Large intestine (tissue), 3 donors: Measurements from ENCODE around the gene GARS1. TPM values are rescaled to one million over a fixed set of nuclear protein-coding genes. Genes with fewer than 3 reads are reported as not detected.
"Not testable (repeated sequence)": the region's sequence is repeated elsewhere in the genome, so short reads cannot be mapped to it uniquely, and the experiment has no call there.

Experiments
- DNase-seq, 2 donors: peaks; one replicate each; pipeline versions ENCODE4 v3.0.0 to v3.0.0-alpha.2; 2013
- H3K27ac ChIP-seq: one replicate; pipeline ENCODE4 v1.5.1; 2013; ENCODE audit warnings: low read length
- H3K27me3 ChIP-seq: 2 replicates; pipeline ENCODE4 v1.6.1; 2013; ENCODE audit warnings: low read length; ENCODE audit not compliant: control insufficient read depth, insufficient read depth
- H3K36me3 ChIP-seq: 2 replicates; pipeline ENCODE4 v1.6.1; 2013; ENCODE audit warnings: low read length; ENCODE audit not compliant: control insufficient read depth, insufficient read depth
- H3K4me1 ChIP-seq: one replicate; pipeline ENCODE4 v1.6.1; 2013; ENCODE audit warnings: low read length; ENCODE audit not compliant: control insufficient read depth, insufficient read depth
- H3K4me3 ChIP-seq: one replicate; pipeline ENCODE4 v1.5.1; 2013; ENCODE audit warnings: low read length
- H3K9me3 ChIP-seq: one replicate; pipeline ENCODE4 v1.6.1; 2013; ENCODE audit warnings: mild to moderate bottlenecking, low read depth, low read length, moderate library complexity; ENCODE audit not compliant: control insufficient read depth
- WGBS: methylation state at CpG from one replicate; pipeline ENCODE4 v1.1.5; 2013; ENCODE audit warnings: low lambda C conversion rate; ENCODE audit not compliant: insufficient coverage; 5-methylcytosine and 5-hydroxymethylcytosine counted together
- polyA plus RNA-seq: library from polyadenylated mRNA; unstranded; fragments of 120-200 nt; gene quantifications from one replicate; pipeline ENCODE4 v1.2.1, GENCODE V29; 2013

GARS1 gene
- polyA plus RNA-seq, 1 donor, result 50.9 TPM

DNA sequence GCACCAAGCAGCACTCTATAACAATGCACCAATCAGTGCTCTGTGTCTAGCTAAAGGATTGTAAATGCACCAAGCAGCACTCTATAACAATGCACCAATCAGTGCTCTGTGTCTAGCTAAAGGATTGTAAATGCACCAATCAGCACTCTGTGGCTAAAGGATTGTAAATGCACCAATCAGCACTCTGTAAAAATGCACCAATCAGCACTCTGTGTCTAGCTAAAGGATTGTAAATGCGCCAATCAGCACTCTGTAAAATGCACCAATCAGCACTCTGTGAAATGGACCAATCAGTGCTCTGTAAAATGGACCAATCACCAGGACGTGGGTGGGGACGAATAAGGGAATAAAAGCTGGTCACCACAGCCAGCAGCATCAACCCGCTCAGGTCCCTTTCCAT, 24.4 kb upstream of the GARS1 start:
- no CpG with 5 or more reads among the region's 4 CpGs for WGBS
- not testable (repeated sequence) for H3K9me3 ChIP-seq
- peaks cover 40% of the 10 kb centered on the region for H3K36me3 ChIP-seq

DNA sequence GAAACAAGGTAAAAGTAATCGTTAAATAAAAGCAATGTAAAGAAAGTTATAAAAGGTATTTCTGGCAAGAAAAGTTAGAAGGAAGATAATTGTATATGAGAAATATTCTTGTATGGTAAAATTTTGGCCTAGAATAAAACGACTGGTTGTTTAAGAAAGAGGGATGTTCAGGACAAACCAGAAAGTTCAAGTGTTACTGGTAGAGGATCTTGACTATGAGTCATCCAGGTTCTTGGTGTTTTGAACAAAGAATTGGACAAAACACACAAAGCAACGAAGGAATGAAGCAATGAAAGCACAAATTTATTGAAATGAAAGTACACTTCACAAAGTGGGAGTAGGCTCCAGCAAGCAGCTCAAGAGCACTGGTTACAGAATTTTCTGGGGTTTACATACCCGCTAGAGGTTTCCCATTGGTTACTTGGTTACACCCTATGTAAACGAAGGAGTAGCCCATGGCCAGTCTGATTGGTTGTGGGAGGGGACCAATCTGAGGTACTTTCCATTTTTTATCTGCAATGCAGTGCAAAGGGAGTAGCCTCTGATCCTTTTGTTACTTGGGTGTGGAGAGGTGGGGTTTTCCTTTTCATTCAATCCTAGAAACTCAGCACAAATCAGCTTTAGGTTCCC, 22.4 kb upstream of the GARS1 start:
- WGBS, result 100% methylated on average over 2 of the region's 5 CpGs
- H3K27me3 ChIP-seq, result no peaks in the 10 kb centered on the region
- no peak overlapping the region for H3K27ac ChIP-seq
- H3K36me3 ChIP-seq, result peaks cover 38% of the 10 kb centered on the region
- H3K4me1 ChIP-seq, result no peaks in the 10 kb centered on the region
- no peak overlapping the region for H3K4me3 ChIP-seq
- no peak for DNase-seq
- peaks cover 7% of the 10 kb centered on the region for H3K9me3 ChIP-seq

More for the DNA sequence above, 24.4 kb upstream of the GARS1 start:
- H3K27ac ChIP-seq, DNase-seq, H3K4me3 ChIP-seq, H3K27me3 ChIP-seq, H3K4me1 ChIP-seq: not testable (repeated sequence)

DNA sequence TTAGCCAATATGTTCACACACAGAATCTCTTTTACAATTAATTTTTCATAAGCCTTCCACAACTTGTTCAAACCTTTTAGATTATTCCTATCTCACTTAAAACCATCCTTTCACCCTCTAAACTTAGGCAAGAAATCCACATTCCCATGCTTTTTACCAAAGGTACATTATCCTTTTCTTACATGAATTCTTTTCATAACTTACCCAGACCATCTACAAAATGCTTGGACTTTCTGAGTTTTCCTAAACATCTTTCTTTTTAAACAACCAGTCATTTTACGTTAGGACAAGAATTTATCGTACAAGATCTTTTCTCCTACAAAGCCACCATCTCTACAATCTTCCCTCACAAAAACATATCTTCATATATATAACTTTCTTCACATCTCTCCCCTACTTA, 18.8 kb upstream of the GARS1 start:
- H3K4me3 ChIP-seq, result no peak overlapping the region
- no peak overlapping the region for H3K27ac ChIP-seq
- peaks cover 7% of the 10 kb centered on the region for H3K9me3 ChIP-seq
- no peak for DNase-seq
- 100% methylated on average over 2 of the region's 2 CpGs for WGBS
- H3K4me1 ChIP-seq, result no peaks in the 10 kb centered on the region
- peaks cover 52% of the 10 kb centered on the region for H3K36me3 ChIP-seq
- H3K27me3 ChIP-seq, result no peaks in the 10 kb centered on the region

DNA sequence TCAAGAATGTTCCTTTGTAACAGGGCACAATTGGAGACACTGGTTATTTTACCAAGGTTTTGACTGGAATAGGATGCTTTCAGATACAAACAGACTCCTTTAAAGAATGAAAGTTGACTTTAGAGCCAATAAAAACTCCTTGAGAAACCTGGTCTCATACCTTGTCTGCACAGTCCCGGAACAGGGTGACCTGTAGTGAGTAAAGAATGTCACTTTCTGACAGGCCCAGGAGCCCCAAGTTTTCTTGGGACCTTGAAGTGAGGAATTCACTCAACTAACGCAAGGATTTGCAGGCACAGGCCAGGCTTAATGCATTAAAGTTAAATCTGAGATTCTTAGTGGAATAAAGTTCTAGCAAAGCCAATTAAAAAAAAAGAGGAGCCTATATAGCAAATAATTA, 11.5 kb upstream of the GARS1 start:
- H3K4me1 ChIP-seq, result no peaks in the 10 kb centered on the region
- DNase-seq, result no peak
- H3K9me3 ChIP-seq, result no peaks in the 10 kb centered on the region
- no peak overlapping the region for H3K4me3 ChIP-seq
- H3K27ac ChIP-seq, result no peak overlapping the region
- no CpG with 5 or more reads among the region's 2 CpGs for WGBS
- H3K27me3 ChIP-seq, result no peaks in the 10 kb centered on the region
- H3K36me3 ChIP-seq, result peaks cover 46% of the 10 kb centered on the region

DNA sequence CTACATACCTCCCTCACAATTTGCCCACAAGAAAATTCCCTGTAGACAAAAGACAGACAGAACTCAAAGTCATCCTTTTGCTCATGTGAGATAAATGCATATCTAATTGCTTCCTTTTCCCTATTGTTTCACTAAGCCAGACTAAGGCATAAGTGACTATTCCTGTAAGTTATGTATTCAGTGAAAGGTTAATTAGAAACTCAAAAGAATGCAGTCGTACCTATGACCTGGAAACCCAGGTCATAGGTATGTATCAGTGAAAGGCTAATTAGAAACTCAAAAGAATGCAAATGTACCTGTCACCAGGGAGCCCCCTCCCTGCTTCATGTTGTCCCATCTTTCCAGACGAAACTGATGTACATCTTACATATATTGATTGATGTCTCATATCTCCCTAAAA, 10.3 kb upstream of the GARS1 start:
- no CpG with 5 or more reads among the region's 2 CpGs for WGBS
- H3K4me1 ChIP-seq, result no peaks in the 10 kb centered on the region
- no peaks in the 10 kb centered on the region for H3K9me3 ChIP-seq
- no peak for DNase-seq
- no peaks in the 10 kb centered on the region for H3K27me3 ChIP-seq
- H3K27ac ChIP-seq, result no peak overlapping the region
- H3K4me3 ChIP-seq, result no peak overlapping the region
- peaks cover 34% of the 10 kb centered on the region for H3K36me3 ChIP-seq

DNA sequence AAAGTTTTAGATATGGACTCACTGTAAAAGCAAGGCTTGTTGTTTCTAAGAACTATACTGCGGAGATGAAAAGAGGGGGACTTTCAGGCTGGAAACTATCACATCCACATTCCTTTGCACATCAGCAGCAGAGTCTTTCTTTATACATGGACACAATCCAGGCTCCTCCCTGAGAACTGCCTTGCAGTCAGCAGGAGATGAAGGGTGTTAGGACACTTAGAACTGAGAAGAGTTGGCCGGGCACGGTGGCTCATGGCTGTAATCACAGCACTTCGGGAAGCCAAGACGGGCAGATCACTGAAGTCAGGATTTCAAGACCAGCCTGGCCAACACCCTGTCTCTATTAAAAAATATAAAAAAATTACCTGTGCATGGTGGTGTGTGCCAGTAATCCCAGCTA, 9.7 kb upstream of the GARS1 start:
- no CpG with 5 or more reads among the region's 5 CpGs for WGBS
- no peak overlapping the region for H3K27ac ChIP-seq
- DNase-seq, result no peak
- no peak overlapping the region for H3K4me3 ChIP-seq
- no peaks in the 10 kb centered on the region for H3K27me3 ChIP-seq
- peaks cover 31% of the 10 kb centered on the region for H3K36me3 ChIP-seq
- no peaks in the 10 kb centered on the region for H3K9me3 ChIP-seq
- no peaks in the 10 kb centered on the region for H3K4me1 ChIP-seq

DNA sequence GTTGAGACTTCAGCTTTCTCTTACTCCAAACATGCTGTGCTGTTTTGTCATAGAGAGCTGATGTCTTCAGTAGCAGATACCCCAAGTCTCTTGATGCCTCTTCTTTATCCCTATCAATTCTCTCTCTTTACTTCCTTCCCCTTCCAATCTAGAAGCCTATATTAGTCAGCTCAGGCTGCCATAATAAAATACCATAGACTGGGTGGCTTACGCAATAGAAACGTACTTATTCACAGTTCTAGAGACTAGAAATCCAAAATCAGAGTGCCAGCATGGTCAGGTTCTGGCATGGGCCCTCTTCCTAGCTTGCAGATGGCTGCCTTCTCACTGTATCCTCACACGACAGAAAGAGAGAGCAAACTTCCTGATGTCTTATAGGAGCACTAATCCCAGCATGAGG, 9.0 kb upstream of the GARS1 start:
- Histone ChIP-seq H3K9me3 (no peaks in the 10 kb centered on the region), H3K4me1 (no peaks in the 10 kb centered on the region), H3K27ac (no peak overlapping the region), H3K27me3 (no peaks in the 10 kb centered on the region), H3K4me3 (no peak overlapping the region), H3K36me3 (peaks cover 27% of the 10 kb centered on the region)
- 100% methylated on average over 1 of the region's 3 CpGs for WGBS
- no peak for DNase-seq

DNA sequence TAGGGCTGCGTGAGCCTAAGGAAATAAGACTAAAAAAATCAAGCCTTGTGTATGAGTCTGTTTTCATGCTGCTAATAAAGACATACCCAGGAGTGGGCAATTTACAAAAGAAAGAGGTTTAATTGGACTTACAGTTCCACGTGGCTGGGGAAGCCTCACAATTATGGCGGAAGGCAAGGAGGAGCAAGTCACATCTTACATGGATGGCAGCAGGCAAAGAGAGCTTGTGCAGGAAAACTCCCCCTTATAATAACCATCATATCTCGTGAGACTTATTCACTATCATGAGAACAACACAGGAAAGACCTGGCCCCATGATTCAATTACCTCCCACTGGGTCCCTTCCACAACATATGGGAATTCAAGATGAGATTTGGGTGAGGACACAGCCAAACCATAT, 7.1 kb upstream of the GARS1 start:
- H3K27me3 ChIP-seq, DNase-seq, H3K4me3 ChIP-seq, H3K4me1 ChIP-seq, H3K9me3 ChIP-seq, H3K27ac ChIP-seq: not testable (repeated sequence)
- no CpG with 5 or more reads among the region's 4 CpGs for WGBS
- H3K36me3 ChIP-seq, result peaks cover 15% of the 10 kb centered on the region

DNA sequence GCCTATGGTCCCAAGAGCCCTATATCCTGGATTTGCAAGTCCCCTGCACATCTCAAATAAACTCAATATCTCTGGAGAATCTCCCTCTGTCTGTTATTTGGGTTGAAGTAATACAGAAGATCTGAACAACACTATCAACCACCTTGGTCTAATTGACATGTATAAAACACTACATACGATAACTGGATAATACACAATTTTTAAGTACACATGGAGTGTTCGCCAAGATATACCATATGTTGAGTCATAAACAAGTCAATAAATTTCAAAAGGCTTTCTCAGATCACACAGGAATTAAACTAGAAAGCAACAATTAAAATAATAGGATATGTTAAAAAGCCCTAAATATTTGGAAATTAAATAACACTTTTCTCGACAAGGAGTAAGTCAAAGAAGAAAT, 5.6 kb upstream of the GARS1 start:
- peaks cover 11% of the 10 kb centered on the region for H3K36me3 ChIP-seq
- WGBS, result 93% methylated on average over 2 of the region's 3 CpGs
- H3K27ac ChIP-seq, result no peak overlapping the region
- no peaks in the 10 kb centered on the region for H3K9me3 ChIP-seq
- DNase-seq, result no peak
- no peaks in the 10 kb centered on the region for H3K27me3 ChIP-seq
- no peak overlapping the region for H3K4me3 ChIP-seq
- H3K4me1 ChIP-seq, result no peaks in the 10 kb centered on the region

DNA sequence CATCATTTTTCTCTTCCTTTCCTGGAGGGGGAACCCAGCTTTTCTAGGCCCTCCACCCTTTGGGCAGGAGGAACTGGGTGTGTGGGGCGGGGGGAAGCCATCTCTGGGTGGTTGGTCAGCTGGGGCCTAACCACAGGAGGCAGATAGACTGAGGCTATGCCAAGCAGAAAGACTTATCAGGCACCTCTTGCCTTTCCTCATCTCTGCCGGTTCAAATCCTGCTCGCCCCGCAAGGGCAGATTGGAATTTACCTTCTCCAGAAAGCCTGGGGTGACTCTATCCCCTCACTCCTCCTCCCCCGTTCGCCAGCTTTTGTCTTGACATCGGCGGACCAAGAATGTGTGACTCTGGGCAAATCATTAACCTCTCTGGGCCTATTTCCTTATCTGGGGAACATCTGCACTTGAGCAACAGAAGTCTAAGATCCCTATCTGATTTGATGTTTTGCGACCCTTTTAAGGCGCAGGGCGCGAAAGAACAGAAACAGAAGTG, 584 bp upstream of the GARS1 start:
- peak in 1 of 2 donors; percentile 38 for DNase-seq
- no peaks in the 10 kb centered on the region for H3K9me3 ChIP-seq
- peak overlapping the region; percentile 81 for H3K27ac ChIP-seq
- WGBS, result no CpG with 5 or more reads among the region's 12 CpGs
- peaks cover 3% of the 10 kb centered on the region for H3K36me3 ChIP-seq
- H3K4me3 ChIP-seq, result peak overlapping the region; percentile 55
- no peaks in the 10 kb centered on the region for H3K27me3 ChIP-seq
- H3K4me1 ChIP-seq, result no peaks in the 10 kb centered on the region

DNA sequence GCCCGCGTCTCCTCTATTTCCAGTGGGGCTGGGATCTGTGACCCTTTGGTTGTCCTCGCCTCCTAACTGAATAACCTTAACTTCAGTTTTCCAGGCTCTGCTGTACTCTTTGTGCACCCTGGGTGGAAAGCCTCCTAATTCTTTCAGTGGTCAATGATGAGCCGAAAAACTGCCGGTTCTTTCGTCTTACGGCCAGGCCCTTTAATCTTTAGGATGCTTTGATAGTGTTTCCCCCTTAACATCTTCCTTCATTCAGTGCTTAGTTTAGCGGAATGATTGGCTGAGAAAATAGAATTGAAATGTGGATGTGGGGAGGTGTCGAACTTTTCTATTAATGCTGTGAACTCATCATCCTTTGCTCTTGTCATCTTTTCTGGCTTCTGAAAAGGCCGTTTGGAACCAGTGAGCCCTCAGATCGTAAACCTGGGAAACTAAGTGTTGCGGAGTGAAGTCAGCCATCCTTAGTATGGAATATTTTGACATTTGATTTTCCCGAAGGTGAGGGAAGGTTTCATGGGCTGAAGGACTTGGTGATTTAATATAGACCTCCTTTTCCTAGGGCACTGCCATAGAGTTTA, 847 bp downstream of the GARS1 start:
- Histone ChIP-seq H3K4me3 (peak overlapping the region; percentile 55), H3K4me1 (no peaks in the 10 kb centered on the region), H3K36me3 (peaks cover 11% of the 10 kb centered on the region), H3K27me3 (no peaks in the 10 kb centered on the region), H3K9me3 (no peaks in the 10 kb centered on the region), H3K27ac (peak overlapping the region; percentile 81)
- no peak for DNase-seq
- no CpG with 5 or more reads among the region's 13 CpGs for WGBS
